Dedifferentiated amniotic fluid mesenchymal stem cell (primary cell): ENCODE results near the gene MAP3K9.

Experiments
- DNase-seq: peaks from one replicate; pipeline ENCODE4 v3.0.0-alpha.2; 2016; ENCODE audit errors: extremely low spot score

MAP3K9 gene

DNA sequence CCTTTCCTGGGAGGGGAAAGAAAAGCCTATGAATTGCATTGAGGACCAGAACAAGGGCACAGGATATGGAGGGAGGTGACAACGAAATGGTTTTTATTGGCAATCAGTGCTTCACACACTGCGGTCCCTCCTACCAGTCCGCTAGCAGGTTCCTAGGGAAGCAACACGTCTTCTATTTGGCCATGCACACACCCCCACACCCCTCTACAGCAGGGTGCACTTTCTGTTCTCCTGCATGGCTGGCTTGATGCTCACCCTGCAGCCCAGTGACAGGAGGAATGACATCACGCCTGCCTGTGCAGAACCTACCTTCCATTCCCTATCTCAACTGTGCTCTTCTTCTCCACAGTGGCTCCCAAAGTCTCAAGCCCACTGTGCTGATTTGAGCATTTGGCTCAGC, 109.7 kb downstream of the MAP3K9 start:
- DNase-seq: no peak

DNA sequence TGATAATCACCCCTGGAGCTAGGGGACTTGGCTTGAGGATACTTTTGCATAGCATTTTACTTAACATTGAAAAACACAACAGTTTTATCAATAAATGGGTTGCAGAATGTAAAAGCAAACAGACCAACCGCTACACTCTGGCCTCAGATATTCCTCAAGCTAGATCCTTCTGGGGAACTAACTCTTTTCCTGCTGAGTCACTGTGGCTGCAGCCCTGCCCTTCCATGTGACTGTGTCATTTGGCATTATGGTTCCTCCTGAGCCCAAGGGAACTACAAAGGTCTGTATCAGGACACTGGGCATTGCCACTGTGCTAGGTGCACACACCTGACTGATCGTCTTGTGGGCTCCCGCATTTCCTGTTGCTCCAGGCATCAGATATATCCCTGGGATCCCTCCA, 111.0 kb downstream of the MAP3K9 start:
- DNase-seq: no peak

DNA sequence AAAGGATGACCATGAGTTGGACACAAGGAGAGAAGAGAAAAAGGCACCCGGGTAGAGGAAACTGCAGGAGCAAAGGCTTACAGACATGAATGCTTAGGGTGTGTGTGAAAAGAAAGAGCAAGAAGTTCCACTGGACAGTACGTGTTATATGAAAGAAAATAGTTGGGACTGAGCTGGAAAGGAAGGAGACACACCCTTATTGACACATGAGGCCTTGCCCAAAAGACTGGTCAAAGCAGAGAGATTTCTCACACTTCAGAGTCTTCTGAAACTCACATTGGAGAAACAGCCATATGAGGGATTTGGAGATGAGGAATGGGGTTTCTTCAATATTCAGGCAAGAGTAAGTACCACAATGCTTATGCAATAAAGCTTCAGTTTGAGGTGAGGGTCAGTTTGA, 111.6 kb downstream of the MAP3K9 start:
- DNase-seq: no peak

DNA sequence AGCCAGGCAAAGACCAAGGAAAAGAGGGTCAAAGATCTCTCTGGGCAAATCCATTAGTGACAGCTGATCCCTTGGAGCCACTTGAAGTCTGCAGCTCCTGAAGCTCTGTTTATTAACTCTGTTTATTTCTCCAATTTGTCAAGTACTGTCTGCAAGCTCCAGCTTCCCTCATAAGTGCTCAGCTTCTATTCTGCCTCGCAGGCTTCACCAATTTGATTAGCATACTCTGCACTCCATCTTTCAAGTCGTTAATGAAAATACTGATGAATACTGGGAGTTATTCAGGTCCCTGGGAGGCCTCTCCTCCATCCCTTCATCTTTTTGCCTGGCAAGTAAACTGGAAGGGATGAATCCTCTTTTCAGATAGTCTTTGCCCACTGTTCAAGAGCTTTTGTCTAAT, 113.3 kb downstream of the MAP3K9 start:
- no peak for DNase-seq

DNA sequence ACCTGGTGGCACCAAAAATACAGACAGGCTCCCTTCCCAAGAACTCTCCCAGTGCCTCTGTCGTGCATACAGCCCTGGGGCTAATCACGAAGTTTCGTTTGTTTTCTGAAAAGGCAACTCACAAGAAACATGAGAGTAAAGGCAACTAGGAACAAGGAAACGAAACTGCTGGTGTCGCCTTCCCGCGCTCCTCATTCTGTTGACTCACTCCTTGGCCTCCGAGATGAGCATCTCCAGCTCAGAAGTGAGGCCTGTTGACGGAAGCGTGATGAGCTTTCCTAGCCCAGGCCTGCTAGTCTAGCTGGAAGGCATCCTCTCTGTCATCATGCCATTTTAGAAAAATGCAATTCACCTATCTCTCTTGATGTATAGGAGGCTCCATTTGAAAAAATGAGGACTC, 117.1 kb downstream of the MAP3K9 start:
- DNase-seq: no peak

DNA sequence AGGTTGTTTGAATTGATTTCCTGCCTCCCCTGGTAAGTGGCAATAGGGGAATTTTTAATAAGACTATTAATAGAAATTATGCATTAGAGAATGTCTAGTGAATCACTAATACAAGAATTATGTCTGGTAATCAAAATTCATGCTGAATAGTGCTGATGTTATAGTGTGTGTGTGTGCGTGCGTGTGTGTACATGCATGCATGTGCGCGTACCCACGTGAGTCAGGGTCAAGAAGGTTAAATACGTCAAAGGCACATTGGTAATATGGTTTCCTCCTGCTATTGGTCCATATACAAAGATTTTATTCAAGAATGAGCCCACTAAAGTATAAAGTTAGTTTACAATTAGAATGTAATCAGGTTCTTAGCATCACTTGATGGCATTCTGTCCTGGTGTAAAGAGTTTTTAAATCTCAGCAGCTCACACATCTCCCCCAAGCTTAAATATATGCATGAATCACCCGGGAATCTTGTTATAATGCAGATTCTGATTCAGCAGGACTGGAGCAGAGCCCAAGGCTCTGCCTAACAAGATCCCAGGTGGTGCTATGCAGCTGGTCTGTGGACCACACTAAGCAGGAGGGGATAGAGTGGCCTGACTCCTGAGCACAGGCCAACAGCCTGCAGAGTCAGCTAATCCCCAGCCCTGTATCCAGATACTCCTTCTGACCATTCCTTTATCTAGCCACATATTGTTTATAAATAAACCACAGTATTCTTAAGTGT, 123.7 kb downstream of the MAP3K9 start:
- no peak for DNase-seq

DNA sequence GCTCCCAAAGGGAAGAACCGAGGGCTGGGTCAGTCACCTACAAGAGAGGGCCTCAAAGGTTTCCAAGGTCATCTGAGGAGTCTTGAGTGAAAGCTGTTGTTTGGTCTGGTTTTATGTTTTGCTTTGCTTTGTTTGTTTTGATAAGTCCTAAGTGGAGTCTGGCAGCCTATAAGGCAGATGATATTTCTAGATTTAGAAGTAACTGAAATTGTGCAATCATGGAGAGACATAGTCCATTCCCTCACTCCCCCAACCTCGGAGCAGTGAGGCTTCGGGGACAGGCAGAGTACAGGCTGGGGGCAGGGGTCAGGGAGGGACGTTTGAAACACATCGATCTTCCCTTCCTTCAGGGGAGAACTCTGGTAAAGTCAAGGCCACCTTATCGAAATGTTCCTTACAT, 125.3 kb downstream of the MAP3K9 start:
- DNase-seq: no peak

DNA sequence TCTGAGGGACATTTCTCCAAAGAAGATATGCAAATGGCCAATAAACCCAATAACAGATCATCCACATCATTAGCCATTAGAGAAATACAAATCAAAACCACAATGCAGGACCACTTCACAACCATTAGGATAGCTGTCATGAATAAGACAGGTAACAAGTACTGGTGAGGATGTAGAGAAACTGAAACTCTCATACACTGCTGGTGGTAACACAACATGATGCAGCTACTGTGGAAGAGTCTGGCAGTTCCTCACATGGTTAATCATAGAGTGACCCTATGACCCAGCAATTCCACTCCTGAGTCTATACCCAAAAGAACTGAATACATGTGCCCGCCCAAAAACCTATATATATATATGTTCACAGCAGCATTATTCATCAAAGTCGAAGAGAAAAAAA, 128.6 kb downstream of the MAP3K9 start:
- DNase-seq: no peak

DNA sequence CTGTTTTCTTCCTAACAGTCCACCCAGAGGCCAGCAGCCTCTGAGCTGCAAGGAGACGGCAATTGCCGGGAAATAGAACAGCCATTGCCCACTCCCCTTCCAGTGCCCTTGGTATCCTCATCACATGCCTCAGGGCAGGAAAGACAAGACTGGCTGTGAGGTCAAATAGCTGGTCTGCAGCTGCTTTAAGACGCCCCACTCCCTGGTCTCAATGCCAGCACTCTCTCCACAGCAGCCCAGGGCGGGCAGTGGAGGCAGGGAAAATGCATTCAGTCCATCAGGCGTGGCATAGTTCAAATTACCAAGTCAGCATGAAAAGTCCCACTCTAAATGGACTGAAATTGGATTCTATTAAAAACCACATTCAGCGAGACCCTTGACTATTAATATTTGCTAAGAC, 132.0 kb downstream of the MAP3K9 start:
- DNase-seq: no peak
